IMR-90 (cell line): ENCODE measurements around the gene ACACA. TPM values are rescaled to one million over a fixed set of nuclear protein-coding genes. Genes with fewer than 3 reads are reported as not detected.

ENCODE experiments used
- ATAC-seq: fragments of 200-7000 bp; cut with Tn5 transposase; 2 replicates; pipeline ENCODE4 v1.9.1; 2020; ENCODE audit warnings: low read depth, mild to moderate bottlenecking, moderate library complexity
- BruUV-seq: library from RNA; stranded (reverse); fragments of 400-500 nt; replicated peaks from 2 replicates; lab custom pipeline; 2021; lab: Mats Ljungman, UMichigan
- CTCF ChIA-PET: fragments of 300-600 bp; formaldehyde crosslinking; extraction: SDS; loops from one replicate; lab custom pipeline; 2021; ENCODE audit warnings: antibody characterized with exemption; lab: Yijun Ruan, JAX
- POLR2A ChIA-PET: fragments of 300-600 bp; sonication (Branson Sonifier 250); formaldehyde crosslinking; loops from one replicate; lab custom pipeline; 2022; ENCODE audit warnings: antibody characterized with exemption; ENCODE audit not compliant: unreplicated experiment; lab: Charles Lee
- DNase-seq: peaks from one replicate; pipeline ENCODE4 v3.0.0; 2013
- H2AFZ ChIP-seq: replicated peaks from 2 replicates; pipeline ENCODE3; 2013; ENCODE audit warnings: low read length, mild to moderate bottlenecking; ENCODE audit not compliant: poor library complexity
- H2AK5ac ChIP-seq: 2 replicates; pipeline ENCODE4 v1.6.1; 2013; ENCODE audit warnings: low read depth, low read length, inconsistent platforms
- H2AK9ac ChIP-seq: replicated peaks from 2 replicates; pipeline ENCODE3; 2013; ENCODE audit warnings: mild to moderate bottlenecking, low read depth, low read length, moderate library complexity; ENCODE audit not compliant: poor library complexity
- H2BK120ac ChIP-seq: 2 replicates; pipeline ENCODE4 v1.6.1; 2013; ENCODE audit warnings: low read depth, low read length, inconsistent platforms
- H2BK15ac ChIP-seq: 3 replicates; pipeline ENCODE4 v1.6.1; 2013; ENCODE audit warnings: low read depth, low read length, inconsistent platforms
- H2BK20ac ChIP-seq: 2 replicates; pipeline ENCODE4 v1.6.1; 2013; ENCODE audit warnings: low read depth, mild to moderate bottlenecking, inconsistent platforms, low read length, moderate library complexity
- H2BK5ac ChIP-seq: 2 replicates; pipeline ENCODE4 v1.6.1; 2013; ENCODE audit warnings: mild to moderate bottlenecking, low read depth, low read length, inconsistent platforms; ENCODE audit not compliant: poor library complexity, severe bottlenecking
- H3K14ac ChIP-seq: replicated peaks from 2 replicates; pipeline ENCODE4 v1.6.1; 2013; ENCODE audit warnings: low read depth, low read length, inconsistent platforms
- H3K18ac ChIP-seq: 2 replicates; pipeline ENCODE4 v1.6.1; 2013; ENCODE audit warnings: low read depth, low read length, control low read depth
- H3K23ac ChIP-seq: 2 replicates; pipeline ENCODE4 v1.6.1; 2013; ENCODE audit warnings: low read depth, low read length, inconsistent platforms
- H3K27ac ChIP-seq: 2 replicates; pipeline ENCODE4 v1.5.1; 2013; ENCODE audit warnings: mild to moderate bottlenecking, control low read depth, low read length; ENCODE audit not compliant: insufficient read depth
- H3K27me3 ChIP-seq: 2 replicates; pipeline ENCODE4 v1.6.1; 2013; ENCODE audit warnings: low read length; ENCODE audit not compliant: control insufficient read depth, insufficient read depth
- H3K36me3 ChIP-seq: 2 replicates; pipeline ENCODE4 v1.6.1; 2013; ENCODE audit warnings: low read length, mixed read lengths; ENCODE audit not compliant: control insufficient read depth, insufficient read depth
- H3K4ac ChIP-seq: 2 replicates; pipeline ENCODE4 v1.6.1; 2013; ENCODE audit warnings: low read depth, low read length, inconsistent platforms
- H3K4me1 ChIP-seq: 2 replicates; pipeline ENCODE4 v1.6.1; 2013; ENCODE audit warnings: low read length, mixed read lengths; ENCODE audit not compliant: control insufficient read depth, insufficient read depth
- H3K4me2 ChIP-seq: 2 replicates; pipeline ENCODE4 v1.6.1; 2013; ENCODE audit warnings: low read depth, mild to moderate bottlenecking, control low read depth, low read length, moderate library complexity
- H3K4me3 ChIP-seq: 2 replicates; pipeline ENCODE4 v1.5.1; 2013; ENCODE audit warnings: low read depth, mild to moderate bottlenecking, control low read depth, low read length, moderate library complexity; ENCODE audit not compliant: insufficient read depth
- H3K56ac ChIP-seq: 2 replicates; pipeline ENCODE4 v1.6.1; 2013; ENCODE audit warnings: low read length, inconsistent platforms; ENCODE audit not compliant: insufficient read depth; ENCODE audit errors: extremely low read depth
- H3K79me1 ChIP-seq, 2 experiments: 2 replicates each; pipeline ENCODE4 v1.6.1; 2013; ENCODE audit warnings: low read length in 2 of 2, inconsistent platforms in 1 of 2, low read depth in 1 of 2
- H3K9ac ChIP-seq: 2 replicates; pipeline ENCODE4 v1.6.1; 2013; ENCODE audit warnings: low read depth, low read length, control low read depth
- H3K9me1 ChIP-seq: 2 replicates; pipeline ENCODE4 v1.6.1; 2013; ENCODE audit warnings: low read length, inconsistent platforms; ENCODE audit not compliant: insufficient read depth
- H3K9me3 ChIP-seq: 2 replicates; pipeline ENCODE4 v1.6.1; 2013; ENCODE audit warnings: low read length; ENCODE audit not compliant: control insufficient read depth, insufficient read depth
- H4K20me1 ChIP-seq: 2 replicates; pipeline ENCODE4 v1.6.1; 2013; ENCODE audit warnings: low read length, inconsistent platforms; ENCODE audit not compliant: insufficient read depth
- H4K5ac ChIP-seq: 2 replicates; pipeline ENCODE4 v1.6.1; 2013; ENCODE audit warnings: mild to moderate bottlenecking, low read depth, low read length, control low read depth
- H4K8ac ChIP-seq, 2 experiments: 2 replicates each; pipeline ENCODE4 v1.6.1; 2013; ENCODE audit warnings: low read depth in 2 of 2, low read length in 2 of 2, control low read depth in 1 of 2, inconsistent platforms in 1 of 2
- H4K91ac ChIP-seq: 2 replicates; pipeline ENCODE4 v1.6.1; 2013; ENCODE audit warnings: low read depth, low read length, inconsistent platforms; ENCODE audit not compliant: insufficient read depth
- BHLHE40 ChIP-seq: fragments of 150-350 bp; IDR thresholded peaks from 2 replicates; pipeline ENCODE4 v1.6.1; 2016; ENCODE audit warnings: mild to moderate bottlenecking, low read depth, low read length
- CEBPB ChIP-seq: IDR thresholded peaks from 2 replicates; pipeline ENCODE4 v1.6.1; 2012; ENCODE audit warnings: low read depth, low read length, improper control_type of control experiment
- CHD1 ChIP-seq: IDR thresholded peaks from 2 replicates; pipeline ENCODE4 v1.6.1; 2012; ENCODE audit warnings: low read depth, low read length, improper control_type of control experiment
- FOS ChIP-seq: fragments of 150-350 bp; IDR thresholded peaks from 2 replicates; pipeline ENCODE4 v1.6.1; 2016; ENCODE audit warnings: low read depth, low read length
- MAFK ChIP-seq: IDR thresholded peaks from 2 replicates; pipeline ENCODE4 v1.6.1; 2012; ENCODE audit warnings: low read depth, low read length, improper control_type of control experiment
- MXI1 ChIP-seq: IDR thresholded peaks from 2 replicates; pipeline ENCODE4 v1.6.1; 2012; ENCODE audit warnings: low read depth, mild to moderate bottlenecking, low read length, moderate library complexity, borderline replicate concordance
- NFE2L2 ChIP-seq: fragments of 150-350 bp; IDR thresholded peaks from 2 replicates; pipeline ENCODE4 v1.6.1; 2016; ENCODE audit warnings: low read depth, mild to moderate bottlenecking, low read length
- POLR2A ChIP-seq: IDR thresholded peaks from 2 replicates; pipeline ENCODE4 v1.6.1; 2012; ENCODE audit warnings: mild to moderate bottlenecking, low read depth, low read length
- RAD21 ChIP-seq: IDR thresholded peaks from 2 replicates; pipeline ENCODE4 v1.6.1; 2012; ENCODE audit warnings: low read length, improper control_type of control experiment
- RFX5 ChIP-seq: IDR thresholded peaks from 2 replicates; pipeline ENCODE4 v1.8.0; 2012; ENCODE audit warnings: low read depth, mild to moderate bottlenecking, low read length, moderate library complexity
- SMC3 ChIP-seq: fragments of 150-350 bp; IDR thresholded peaks from 2 replicates; pipeline ENCODE4 v1.6.1; 2016; ENCODE audit warnings: low read depth, mild to moderate bottlenecking, antibody characterized with exemption, low read length, moderate library complexity
- WGBS, 2 experiments: methylation state at CpG; one replicate each; pipeline versions ENCODE4 v1.1.5 to v1.1.7; 2013; ENCODE audit warnings: missing lambda C conversion rate in 2 of 2; ENCODE audit not compliant: insufficient read length in 1 of 2; ENCODE audit errors: extremely low coverage in 2 of 2; 5-methylcytosine and 5-hydroxymethylcytosine counted together
- dilution Hi-C: fragments of 300-500 bp; cut with HindIII; formaldehyde crosslinking; loops from one replicate; pipeline ENCODE4 v1.14.3; 2018; ENCODE audit warnings: low sequenced_read_pairs; ENCODE audit not compliant: unreplicated experiment
- in situ Hi-C: fragments of 300-500 bp; cut with MboI; formaldehyde crosslinking; loops from 3 replicates; pipeline ENCODE4 v1.14.3; 2019; ENCODE audit warnings: low sequenced_read_pairs, inconsistent platforms, mixed read lengths
- intact Hi-C: fragments of 100-400 bp; cut with micrococcal nuclease; formaldehyde crosslinking; loops from 2 replicates; pipeline ENCODE4 v1.10.0; 2022
- polyA plus RNA-seq, 3 experiments: library from polyadenylated mRNA; depleted of rRNA; stranded (reverse); fragments of >200 nt; gene quantifications; 2 replicates each; pipeline ENCODE4 v1.2.3, GENCODE V29; 2012; ENCODE audit warnings: low replicate concordance in 1 of 3
- total RNA-seq: library from RNA; depleted of rRNA; stranded (reverse); fragments of >200 nt; gene quantifications from 2 replicates; pipeline ENCODE4 v1.2.3, GENCODE V29; 2012
- TF ChIP-seq, protein P1 (sequence below): fragments of 150-350 bp; IDR thresholded peaks from 2 replicates; pipeline ENCODE4 v1.6.1; 2016; ENCODE audit warnings: low read depth, mild to moderate bottlenecking, low read length, moderate library complexity, borderline replicate concordance

ACACA gene
- total and polyA plus RNA-seq, 2 of the 4 experiments (the other 2 are of a cell fraction): 21.3 to 39.1 TPM

- TF ChIP-seq, protein P1, sequence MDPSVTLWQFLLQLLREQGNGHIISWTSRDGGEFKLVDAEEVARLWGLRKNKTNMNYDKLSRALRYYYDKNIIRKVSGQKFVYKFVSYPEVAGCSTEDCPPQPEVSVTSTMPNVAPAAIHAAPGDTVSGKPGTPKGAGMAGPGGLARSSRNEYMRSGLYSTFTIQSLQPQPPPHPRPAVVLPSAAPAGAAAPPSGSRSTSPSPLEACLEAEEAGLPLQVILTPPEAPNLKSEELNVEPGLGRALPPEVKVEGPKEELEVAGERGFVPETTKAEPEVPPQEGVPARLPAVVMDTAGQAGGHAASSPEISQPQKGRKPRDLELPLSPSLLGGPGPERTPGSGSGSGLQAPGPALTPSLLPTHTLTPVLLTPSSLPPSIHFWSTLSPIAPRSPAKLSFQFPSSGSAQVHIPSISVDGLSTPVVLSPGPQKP: no peak
- no peak for TF ChIP-seq POLR2A
- TF ChIP-seq BHLHE40: no peak
- TF ChIP-seq CHD1: no peak
Observed at GRCh38 chr17:37065486-37066321, 340.9 kb downstream of the ACACA start (continued).

DNA sequence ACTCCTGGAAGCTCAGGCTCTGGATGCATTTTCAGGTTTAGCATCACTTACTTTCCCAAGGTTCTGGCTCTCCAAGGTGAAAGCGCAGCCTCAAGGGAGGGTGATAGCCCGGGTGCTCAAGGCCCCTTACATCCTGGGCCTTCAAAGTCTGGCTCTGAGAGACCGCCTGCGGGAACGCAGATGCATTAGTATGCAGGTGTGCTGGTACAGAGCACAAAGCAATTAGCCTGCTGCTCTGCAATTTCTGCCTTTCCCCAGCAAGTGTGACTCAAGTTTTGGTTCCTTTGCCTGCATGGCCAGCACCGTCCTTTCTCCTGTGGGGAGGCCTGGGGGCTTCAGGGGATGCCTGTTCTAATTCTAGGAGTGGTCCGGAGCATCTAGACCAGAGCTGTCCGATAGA is 341.7 kb downstream of the ACACA start:
- H2BK20ac ChIP-seq: no peak overlapping the region
- H2AFZ ChIP-seq: no peak overlapping the region
- dilution Hi-C loops: loop anchor here (25.0 kb wide), 1 partner anchor 428 kb away; no protein-coding TSS in a partner anchor
- H3K4me3 ChIP-seq: no peak overlapping the region
- no TSS peak for BruUV-seq
- peaks cover 6% of the 10 kb centered on the region for H3K4me1 ChIP-seq
- H2BK5ac ChIP-seq: no peak overlapping the region
- peaks cover 34% of the 10 kb centered on the region for H3K27me3 ChIP-seq
- H3K9me3 ChIP-seq: peaks cover 1% of the 10 kb centered on the region; the same call in 1 of the 2 replicates
- H2BK15ac ChIP-seq: no peak overlapping the region
- ChIA-PET POLR2A (no interaction called here), CTCF (no interaction called here)
- H3K4ac ChIP-seq: no peak overlapping the region
- H3K9ac ChIP-seq: no peak overlapping the region
- H4K91ac ChIP-seq: no peak overlapping the region
- no peak overlapping the region for H4K8ac ChIP-seq
- intact Hi-C loops: no loop called here
- no peak overlapping the region for H3K18ac ChIP-seq
- no peak overlapping the region for H3K56ac ChIP-seq
- no peak overlapping the region for H3K4me2 ChIP-seq
- H3K9me1 ChIP-seq: no peaks in the 10 kb centered on the region; the same call in 1 of the 2 replicates
- no peak overlapping the region for H3K14ac ChIP-seq
- H3K79me1 ChIP-seq: no peaks in the 10 kb centered on the region
- ATAC-seq (no peak), DNase-seq (no peak)
- H4K20me1 ChIP-seq: no peaks in the 10 kb centered on the region
- H3K23ac ChIP-seq: no peak overlapping the region
- WGBS, 2 experiments: 89% methylated on average over 4 of the region's 8 CpGs; no CpG with 5 or more reads in 1 of the 2 experiments
- TF ChIP-seq MXI1: no peak
- no peak for TF ChIP-seq RAD21
- TF ChIP-seq CEBPB: no peak
- no peak for TF ChIP-seq FOS
- no peak for TF ChIP-seq RFX5
- no peak for TF ChIP-seq SMC3
- TF ChIP-seq BHLHE40: no peak
- no peak for TF ChIP-seq NFE2L2
- no peak for TF ChIP-seq MAFK
- TF ChIP-seq CHD1: no peak
- H2BK120ac ChIP-seq: no peak overlapping the region
- in situ Hi-C loops: no loop called here
- H3K36me3 ChIP-seq: no peaks in the 10 kb centered on the region
- no peak overlapping the region for H2AK5ac ChIP-seq
- no peak overlapping the region for H3K27ac ChIP-seq
- no peak overlapping the region for H4K5ac ChIP-seq
- no peak overlapping the region for H2AK9ac ChIP-seq
